Tibial nerve (tissue), 4 donors: Measurements from ENCODE around the gene AK3.

Experiments used
- EP300 ChIP-seq, 2 donors: sonication (generic); formaldehyde crosslinking; IDR thresholded peaks; one replicate each; pipeline ENCODE4 v1.6.1; 2017; ENCODE audit warnings: antibody characterized with exemption in 2 of 2, mild to moderate bottlenecking in 1 of 2
- POLR2A ChIP-seq, 2 donors: fragments of 450-650 bp; IDR thresholded peaks; one replicate each; pipeline ENCODE4 v1.6.1; 2017; ENCODE audit warnings: antibody characterized with exemption in 2 of 2, mild to moderate bottlenecking in 2 of 2, moderate library complexity in 2 of 2
- TF ChIP-seq, protein P1 (sequence below), 5 experiments: fragments of 200-600 bp in 3 of 5; fragments of 450-650 bp in 2 of 5; sonication (generic) in 3 of 5; IDR thresholded peaks; one replicate each; pipeline ENCODE4 v1.5.1; 2016 to 2019; ENCODE audit warnings: antibody characterized with exemption in 5 of 5, mild to moderate bottlenecking in 3 of 5, moderate library complexity in 2 of 5

DNA sequence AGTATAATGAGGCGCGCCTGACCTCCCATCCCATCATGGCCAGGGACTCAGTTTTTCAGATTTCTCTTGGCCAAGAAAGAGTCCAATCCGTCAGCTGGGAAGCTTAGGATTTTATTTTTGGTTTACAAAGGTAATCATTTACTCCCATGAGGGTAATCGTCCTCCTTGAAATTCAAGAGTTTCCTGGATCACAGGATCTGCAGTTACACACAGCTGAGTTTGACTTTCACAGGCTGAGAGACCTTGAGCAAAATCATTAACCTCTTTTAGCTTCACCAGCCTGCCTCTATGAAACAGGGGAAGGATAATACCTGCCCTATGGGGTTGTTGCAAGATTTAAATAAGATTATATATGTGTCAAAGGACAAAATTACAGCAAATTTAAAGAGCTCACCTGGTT, 15.4 kb upstream of the AK3 start:
- TF ChIP-seq, protein P1, sequence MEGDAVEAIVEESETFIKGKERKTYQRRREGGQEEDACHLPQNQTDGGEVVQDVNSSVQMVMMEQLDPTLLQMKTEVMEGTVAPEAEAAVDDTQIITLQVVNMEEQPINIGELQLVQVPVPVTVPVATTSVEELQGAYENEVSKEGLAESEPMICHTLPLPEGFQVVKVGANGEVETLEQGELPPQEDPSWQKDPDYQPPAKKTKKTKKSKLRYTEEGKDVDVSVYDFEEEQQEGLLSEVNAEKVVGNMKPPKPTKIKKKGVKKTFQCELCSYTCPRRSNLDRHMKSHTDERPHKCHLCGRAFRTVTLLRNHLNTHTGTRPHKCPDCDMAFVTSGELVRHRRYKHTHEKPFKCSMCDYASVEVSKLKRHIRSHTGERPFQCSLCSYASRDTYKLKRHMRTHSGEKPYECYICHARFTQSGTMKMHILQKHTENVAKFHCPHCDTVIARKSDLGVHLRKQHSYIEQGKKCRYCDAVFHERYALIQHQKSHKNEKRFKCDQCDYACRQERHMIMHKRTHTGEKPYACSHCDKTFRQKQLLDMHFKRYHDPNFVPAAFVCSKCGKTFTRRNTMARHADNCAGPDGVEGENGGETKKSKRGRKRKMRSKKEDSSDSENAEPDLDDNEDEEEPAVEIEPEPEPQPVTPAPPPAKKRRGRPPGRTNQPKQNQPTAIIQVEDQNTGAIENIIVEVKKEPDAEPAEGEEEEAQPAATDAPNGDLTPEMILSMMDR (IDR thresholded peaks at IDR 0.05): no peak
- TF ChIP-seq POLR2A (IDR thresholded peaks at IDR 0.05) (no peak), EP300 (IDR thresholded peaks at IDR 0.05) (no peak)
